RWPE2 (cell line): ENCODE data around the gene FRZB.
A peak's percentile ranks its signal among the peaks of the same experiment; 100 is the strongest.

Experiments
- ATAC-seq: fragments of 200-7000 bp; cut with Tn5 transposase; 3 replicates; pipeline ENCODE4 v1.9.1; 2021; ENCODE audit warnings: low read depth
- DNase-seq: peaks from one replicate; pipeline ENCODE4 v3.0.0-alpha.2; 2020; ENCODE audit warnings: low spot score
- H3K27ac ChIP-seq: fragments of 450-650 bp; 2 replicates; pipeline ENCODE4 v1.5.1; 2017; ENCODE audit warnings: mild to moderate bottlenecking; ENCODE audit not compliant: poor library complexity, severe bottlenecking
- H3K27me3 ChIP-seq: fragments of 250-450 bp; sonication (Bioruptor Pico); 2 replicates; pipeline ENCODE4 v1.5.1; 2021; ENCODE audit warnings: mild to moderate bottlenecking, moderate library complexity; ENCODE audit not compliant: insufficient read depth, poor library complexity, severe bottlenecking
- H3K36me3 ChIP-seq: fragments of 250-450 bp; sonication (Bioruptor Pico); 2 replicates; pipeline ENCODE4 v1.5.1; 2020; ENCODE audit warnings: low read depth, mild to moderate bottlenecking, moderate library complexity
- H3K4me1 ChIP-seq: fragments of 250-450 bp; sonication (Bioruptor Pico); 2 replicates; pipeline ENCODE4 v1.5.1; 2021; ENCODE audit warnings: mild to moderate bottlenecking, moderate library complexity; ENCODE audit not compliant: insufficient read depth, poor library complexity, severe bottlenecking
- H3K4me3 ChIP-seq: fragments of 250-450 bp; sonication (Bioruptor Pico); 2 replicates; pipeline ENCODE4 v1.5.1; 2021; ENCODE audit warnings: mild to moderate bottlenecking, moderate library complexity; ENCODE audit not compliant: severe bottlenecking
- H3K9me3 ChIP-seq: fragments of 250-450 bp; sonication (Bioruptor Pico); 2 replicates; pipeline ENCODE4 v1.5.1; 2021; ENCODE audit warnings: mild to moderate bottlenecking, moderate library complexity; ENCODE audit not compliant: severe bottlenecking
- CTCF ChIP-seq: fragments of 450-650 bp; IDR thresholded peaks from one replicate; pipeline ENCODE4 v1.5.1; 2017; ENCODE audit warnings: mild to moderate bottlenecking, moderate library complexity; ENCODE audit not compliant: poor library complexity, severe bottlenecking

FRZB gene

GRCh38 chr2:182904844-182905243 lies 38.4 kb upstream of the FRZB start:
- no peak for TF ChIP-seq CTCF
- no peak for DNase-seq
- no peak for ATAC-seq

GRCh38 chr2:182903566-182903965 lies 37.1 kb upstream of the FRZB start:
- no peak for DNase-seq
- no peak for TF ChIP-seq CTCF
- Histone ChIP-seq H3K9me3 (no peaks in the 10 kb centered on the region), H3K4me3 (no peak overlapping the region), H3K27ac (no peak overlapping the region), H3K27me3 (no peaks in the 10 kb centered on the region), H3K4me1 (no peaks in the 10 kb centered on the region), H3K36me3 (no peaks in the 10 kb centered on the region; the same call in none of the 2 replicates)
- ATAC-seq = no peak

More at GRCh38 chr2:182904844-182905243, 38.4 kb upstream of the FRZB start:
- H3K36me3 ChIP-seq = peaks cover 8% of the 10 kb centered on the region
- H3K27ac ChIP-seq = no peak overlapping the region
- no peaks in the 10 kb centered on the region for H3K27me3 ChIP-seq
- no peaks in the 10 kb centered on the region for H3K9me3 ChIP-seq
- H3K4me1 ChIP-seq = no peaks in the 10 kb centered on the region
- no peak overlapping the region for H3K4me3 ChIP-seq

GRCh38 chr2:182901748-182902147 lies 35.3 kb upstream of the FRZB start:
- no peak for TF ChIP-seq CTCF
- H3K4me1 ChIP-seq = no peaks in the 10 kb centered on the region
- no peak for DNase-seq

GRCh38 chr2:182898718-182899117 lies 32.3 kb upstream of the FRZB start:
- H3K4me1 ChIP-seq = no peaks in the 10 kb centered on the region
- no peak for TF ChIP-seq CTCF
- no peak for ATAC-seq
- H3K9me3 ChIP-seq = no peaks in the 10 kb centered on the region
- H3K4me3 ChIP-seq = no peak overlapping the region
- no peak overlapping the region for H3K27ac ChIP-seq
- DNase-seq = no peak
- no peaks in the 10 kb centered on the region for H3K27me3 ChIP-seq
- H3K36me3 ChIP-seq = no peaks in the 10 kb centered on the region

More at GRCh38 chr2:182901748-182902147, 35.3 kb upstream of the FRZB start:
- Histone ChIP-seq H3K9me3 (no peaks in the 10 kb centered on the region), H3K4me3 (no peak overlapping the region), H3K36me3 (no peaks in the 10 kb centered on the region; the same call in 1 of the 2 replicates), H3K27ac (no peak overlapping the region), H3K27me3 (no peaks in the 10 kb centered on the region)
- ATAC-seq = no peak

GRCh38 chr2:182897137-182897536 lies 30.7 kb upstream of the FRZB start:
- H3K9me3 ChIP-seq = no peaks in the 10 kb centered on the region
- peak; percentile 41; the same call in 1 of the 3 replicates for ATAC-seq

More at GRCh38 chr2:182897137-182897536, 30.7 kb upstream of the FRZB start:
- H3K4me1 ChIP-seq = no peaks in the 10 kb centered on the region
- H3K4me3 ChIP-seq = no peak overlapping the region
- TF ChIP-seq CTCF = no peak
- H3K36me3 ChIP-seq = no peaks in the 10 kb centered on the region
- H3K27me3 ChIP-seq = no peaks in the 10 kb centered on the region
- DNase-seq = no peak
- H3K27ac ChIP-seq = no peak overlapping the region
